K562 (cell line): ENCODE data around the gene RASGRP1. TPM values are rescaled to one million over a fixed set of nuclear protein-coding genes. Genes with fewer than 3 reads are reported as not detected.

ENCODE experiments used
- ASH1L ChIP-seq: fragments of 450-650 bp; IDR thresholded peaks from 2 replicates; pipeline ENCODE4 v1.6.1; 2018; ENCODE audit warnings: borderline replicate concordance, mild to moderate bottlenecking, low read depth; ENCODE audit not compliant: partially characterized antibody
- BMI1 ChIP-seq: fragments of 150-350 bp; IDR thresholded peaks from 2 replicates; pipeline ENCODE4 v1.6.1; 2014; ENCODE audit warnings: low read length
- EP400 ChIP-seq: fragments of 450-650 bp; IDR thresholded peaks from 2 replicates; pipeline ENCODE4 v1.6.1; 2017; ENCODE audit warnings: antibody characterized with exemption, mild to moderate bottlenecking, moderate library complexity
- HSF4 ChIP-seq: fragments of 250-450 bp; sonication (Bioruptor Pico); IDR thresholded peaks from 2 replicates; pipeline ENCODE4 v2.1.2; 2022; ENCODE audit warnings: mild to moderate bottlenecking, moderate library complexity, borderline replicate concordance
- MCM5 ChIP-seq: fragments of 450-650 bp; IDR thresholded peaks from 2 replicates; pipeline ENCODE4 v1.6.1; 2016; ENCODE audit warnings: low read depth
- MTA3 ChIP-seq: fragments of 450-650 bp; formaldehyde crosslinking; IDR thresholded peaks from 2 replicates; pipeline ENCODE4 v1.6.1; 2017; ENCODE audit warnings: mild to moderate bottlenecking, borderline replicate concordance
- NFE2 ChIP-seq: IDR thresholded peaks from 2 replicates; pipeline ENCODE4 v1.6.1; 2014; ENCODE audit warnings: antibody characterized with exemption, low read depth
- RUNX1 ChIP-seq: sonication (generic); IDR thresholded peaks from 2 replicates; pipeline ENCODE4 v1.6.1; 2016; ENCODE audit warnings: antibody characterized with exemption, low read depth
- ZFP91 ChIP-seq: sonication (generic); formaldehyde crosslinking; IDR thresholded peaks from 2 replicates; pipeline ENCODE4 v1.8.0; 2022; ENCODE audit warnings: mild to moderate bottlenecking, missing genetic modification reagents
- ZNF318 ChIP-seq, 2 experiments: fragments of 450-650 bp; IDR thresholded peaks; 2 replicates each; pipeline ENCODE4 v1.6.1; 2016; ENCODE audit warnings: mild to moderate bottlenecking in 2 of 2, borderline replicate concordance in 1 of 2, low read depth in 1 of 2, moderate library complexity in 1 of 2
- ZNF511 ChIP-seq: sonication (generic); formaldehyde crosslinking; IDR thresholded peaks from 2 replicates; pipeline ENCODE4 v1.8.0; 2022; ENCODE audit warnings: mild to moderate bottlenecking, missing genetic modification reagents
- polyA plus RNA-seq, 8 experiments: library from polyadenylated mRNA; depleted of rRNA in 4 of 8; stranded (reverse) in 5 of 8; unstranded in 3 of 8; fragments of >200 nt; fragmentation: Nextera tagmentation in 2 of 8; fragmentation: Illumina TruSeq in 1 of 8; extraction: Ambion mirVana in 2 of 8; extraction: Trizol in 1 of 8; gene quantifications; 2 replicates each; pipeline versions ENCODE4 v1.2.1 to v1.2.3, GENCODE V29; 2011 to 2014; ENCODE audit warnings: inconsistent platforms in 1 of 8, missing spikeins in 1 of 8
- total RNA-seq, 7 experiments: library from RNA; depleted of rRNA in 6 of 7; stranded (reverse); fragments of >200 nt in 6 of 7; fragmentation: Illumina TruSeq in 2 of 7; extraction: Trizol in 2 of 7; gene quantifications; 2 replicates each; pipeline versions ENCODE4 v1.2.1 to v1.2.3, GENCODE V29; 2011 to 2021; ENCODE audit warnings: low replicate concordance in 1 of 7

RASGRP1 gene
- total and polyA plus RNA-seq, 9 of the 15 experiments (the other 6 are each of a cell fraction or from before 2014, with no cell fraction given) = 0.14 to 0.72 (median 0.31) TPM

- TF ChIP-seq ZNF318 (IDR thresholded peaks at IDR 0.05; ENCODE audit: borderline replicate concordance in 1 of 2, low read depth in 1 of 2) (no peak), HSF4 (no peak), BMI1 (no peak), ASH1L (no peak), NFE2 (no peak), RUNX1 (no peak), ZNF511 (CRISPR knock-in tag) (no peak), MTA3 (peak; percentile 77), EP400 (no peak), MCM5 (no peak), ZFP91 (no peak)
Measured at GRCh38 chr15:38563723-38564519, 693 bp downstream of the RASGRP1 start (continued).
